Measurements from ENCODE around the gene WDR70. TPM values are rescaled to one million over a fixed set of nuclear protein-coding genes. Genes with fewer than 3 reads are reported as not detected.

The WDR70 gene
- total and polyA plus RNA-seq, 2 of the 8 experiments (the other 6 are each of a cell fraction or from before 2014, with no cell fraction given) = 10.6 to 37.4 TPM

DNA sequence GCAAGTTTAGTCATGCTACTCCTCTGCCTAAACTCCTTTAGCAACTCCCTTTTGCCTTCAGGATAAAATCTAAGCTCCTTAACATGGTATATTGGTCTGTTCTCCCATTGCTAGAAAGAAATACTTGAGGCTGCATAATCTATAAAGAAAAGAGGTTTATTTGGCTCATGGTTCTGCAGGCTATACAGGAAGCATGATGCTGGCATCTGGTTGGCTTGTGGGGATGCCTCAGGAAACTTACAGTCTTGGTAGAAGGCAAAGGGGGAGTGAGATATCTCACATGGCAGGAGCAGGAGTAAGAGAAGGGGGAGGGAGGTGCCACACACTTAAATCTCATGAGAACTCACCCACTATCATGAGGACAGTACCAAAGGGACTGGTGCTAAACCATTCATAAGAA is 315.7 kb downstream of the WDR70 start:
- no peak overlapping the region for H4K91ac ChIP-seq (replicated peaks; ENCODE audit: insufficient read length, low read length)
- no peak overlapping the region for H3K27ac ChIP-seq (ENCODE audit: low read depth, low read length)
- no peak overlapping the region for H2BK12ac ChIP-seq (ENCODE audit: low read depth, low read length)
- H3K4me3 ChIP-seq (ENCODE audit: extremely low read depth in 1 of 4, insufficient read depth in 2 of 4, low read depth in 3 of 4, low read length in 4 of 4) = no peak overlapping the region
- H2BK20ac ChIP-seq (ENCODE audit: low read length) = no peak overlapping the region
- H4K20me1 ChIP-seq (replicated peaks in 1 of 2; ENCODE audit: control insufficient read depth in 1 of 2, insufficient read depth in 2 of 2, low read length in 2 of 2) = no peaks in the 10 kb centered on the region
- H2AK5ac ChIP-seq (ENCODE audit: low read depth, low read length) = no peak overlapping the region
- no peak for DNase-seq (ENCODE audit: low read depth in 1 of 2, low spot score in 2 of 2)
- no peak overlapping the region for H3K18ac ChIP-seq (ENCODE audit: extremely low read depth, low read length)
- no peak overlapping the region for H3K4me2 ChIP-seq (ENCODE audit: insufficient read depth in 1 of 2, low read depth in 2 of 2, low read length in 2 of 2)
- H2BK5ac ChIP-seq (ENCODE audit: low read depth, low read length) = no peak overlapping the region
- peaks cover 0 to 5% (median 0%) of the 10 kb centered on the region in 4 experiments; a peak in 1 of 7 replicates for H3K4me1 ChIP-seq (replicated peaks in 1 of 4; ENCODE audit: control insufficient read depth in 3 of 4, insufficient read depth in 4 of 4, low read length in 3 of 4)
- no peak overlapping the region for H3K4ac ChIP-seq (replicated peaks; ENCODE audit: insufficient read length, low read depth, low read length)
- no peak overlapping the region for H2BK120ac ChIP-seq (replicated peaks; ENCODE audit: low read depth, low read length)
- H3K14ac ChIP-seq (ENCODE audit: insufficient read length) = no peak overlapping the region
- no peak overlapping the region for H2BK15ac ChIP-seq (ENCODE audit: low read length)
- no peak overlapping the region for H2AFZ ChIP-seq (ENCODE audit: low read length)
- TF ChIP-seq ASH2L (IDR thresholded peaks at IDR 0.05; ENCODE audit: low read length) = no peak
- TF ChIP-seq CBX5 (IDR thresholded peaks at IDR 0.05; ENCODE audit: low read depth, low read length) = no peak
- TF ChIP-seq, protein P1, sequence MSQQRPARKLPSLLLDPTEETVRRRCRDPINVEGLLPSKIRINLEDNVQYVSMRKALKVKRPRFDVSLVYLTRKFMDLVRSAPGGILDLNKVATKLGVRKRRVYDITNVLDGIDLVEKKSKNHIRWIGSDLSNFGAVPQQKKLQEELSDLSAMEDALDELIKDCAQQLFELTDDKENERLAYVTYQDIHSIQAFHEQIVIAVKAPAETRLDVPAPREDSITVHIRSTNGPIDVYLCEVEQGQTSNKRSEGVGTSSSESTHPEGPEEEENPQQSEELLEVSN (IDR thresholded peaks at IDR 0.05) = no peak
- no peak for TF ChIP-seq SRF (IDR thresholded peaks at IDR 0.05; ENCODE audit: low read depth, low read length)
- no peak for TF ChIP-seq JUN (IDR thresholded peaks at IDR 0.05; ENCODE audit: low read depth, low read length)
- TF ChIP-seq CREB1 (IDR thresholded peaks at IDR 0.05) = no peak
- TF ChIP-seq, protein P2, sequence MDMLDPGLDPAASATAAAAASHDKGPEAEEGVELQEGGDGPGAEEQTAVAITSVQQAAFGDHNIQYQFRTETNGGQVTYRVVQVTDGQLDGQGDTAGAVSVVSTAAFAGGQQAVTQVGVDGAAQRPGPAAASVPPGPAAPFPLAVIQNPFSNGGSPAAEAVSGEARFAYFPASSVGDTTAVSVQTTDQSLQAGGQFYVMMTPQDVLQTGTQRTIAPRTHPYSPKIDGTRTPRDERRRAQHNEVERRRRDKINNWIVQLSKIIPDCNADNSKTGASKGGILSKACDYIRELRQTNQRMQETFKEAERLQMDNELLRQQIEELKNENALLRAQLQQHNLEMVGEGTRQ (IDR thresholded peaks at IDR 0.05; ENCODE audit: low read length) = no peak
- TF ChIP-seq FOSL1 (IDR thresholded peaks at IDR 0.05; ENCODE audit: insufficient read depth, low read depth, low read length) = no peak
- TF ChIP-seq TBP (IDR thresholded peaks at IDR 0.05; ENCODE audit: low read depth, low read length) = no peak
- FAIRE-seq = no peak
- ChIA-PET CTCF (ENCODE audit: partially characterized antibody) (interaction anchor here (1.1 kb wide), 1 partner anchor 28 kb away, joined by 3 read pairs; no protein-coding TSS in a partner anchor), POLR2A (ENCODE audit: partially characterized antibody) (no interaction called here)
- no peak overlapping the region for H3K23ac ChIP-seq (ENCODE audit: insufficient read length)
- no peak overlapping the region for H3K56ac ChIP-seq (replicated peaks; ENCODE audit: insufficient read length, low read depth, low read length)
- H3K9me3 ChIP-seq (ENCODE audit: insufficient read depth in 2 of 2, low read depth in 1 of 2, low read length in 1 of 2) = 0 out of 4 replicates have a peak, but pooled peaks cover 0 to 2% of the 10 kb centered on the region in 2 experiments
- no peaks in the 10 kb centered on the region for H3K23me2 ChIP-seq (ENCODE audit: low read depth, low read length)
- H3K9ac ChIP-seq (replicated peaks in 1 of 4; ENCODE audit: extremely low read depth in 1 of 4, low read depth in 3 of 4, low read length in 3 of 4) = no peak overlapping the region
- no peak overlapping the region for H4K5ac ChIP-seq (ENCODE audit: insufficient read length, low read depth, low read length)
- no peaks in the 10 kb centered on the region for H3K79me2 ChIP-seq (ENCODE audit: control insufficient read depth in 1 of 2, insufficient read depth in 2 of 2, low read length in 2 of 2)
- H3K79me1 ChIP-seq (ENCODE audit: low read depth, low read length) = no peaks in the 10 kb centered on the region
- H3K36me3 ChIP-seq (ENCODE audit: control insufficient read depth in 2 of 4, insufficient read depth in 4 of 4, low read length in 3 of 4) = no peaks in the 10 kb centered on the region
- H4K8ac ChIP-seq (ENCODE audit: extremely low read depth, insufficient read depth, low read length) = no peak overlapping the region
- H3K27me3 ChIP-seq (replicated peaks in 1 of 4; ENCODE audit: control insufficient read depth in 3 of 4, extremely low read depth in 1 of 4, insufficient read depth in 3 of 4, low read length in 3 of 4) = no peaks in the 10 kb centered on the region
